GM19099 (cell line): Measurements from ENCODE around the gene ST6GALNAC5.

Experiments
- POLR2A ChIP-seq: IDR thresholded peaks from 3 replicates; pipeline ENCODE4 v1.6.1; 2011; ENCODE audit warnings: low read depth; ENCODE audit not compliant: insufficient read length; ENCODE audit errors: extremely low read depth

ST6GALNAC5 gene

DNA sequence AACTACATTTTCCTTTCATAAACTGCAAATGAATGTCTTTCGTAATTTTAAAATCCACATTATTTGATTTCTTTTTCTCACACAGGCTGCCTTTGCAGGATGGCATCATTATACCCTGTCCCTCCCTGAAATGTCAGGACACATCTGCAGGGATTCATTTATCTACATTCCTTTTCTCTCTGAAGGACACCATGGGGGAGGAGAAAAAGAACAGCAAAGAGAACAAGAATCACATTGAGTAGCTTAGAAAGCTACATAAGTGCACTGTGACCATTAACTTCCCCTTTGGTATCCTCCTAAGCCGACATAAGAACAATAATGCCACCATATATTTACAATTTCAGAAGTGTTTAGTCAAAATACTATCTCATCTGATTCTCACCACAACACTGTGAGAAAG is 222.5 kb downstream of the ST6GALNAC5 start:
- TF ChIP-seq POLR2A: no peak

- TF ChIP-seq POLR2A: no peak
Observed at GRCh38 chr1:77095236-77095635, 228.0 kb downstream of the ST6GALNAC5 start.

GRCh38 chr1:77096496-77097255 is 229.4 kb downstream of the ST6GALNAC5 start:
- TF ChIP-seq POLR2A: no peak

GRCh38 chr1:77100875-77101274 is 233.6 kb downstream of the ST6GALNAC5 start:
- no peak for TF ChIP-seq POLR2A

- no peak for TF ChIP-seq POLR2A
Observed at GRCh38 chr1:77103486-77103885, 236.2 kb downstream of the ST6GALNAC5 start.

GRCh38 chr1:77104672-77105071 is 237.4 kb downstream of the ST6GALNAC5 start:
- TF ChIP-seq POLR2A: no peak
